Measurements from ENCODE around the gene DPH1.

GRCh38 chr17:2093349-2093748 lies 63.4 kb downstream of the DPH1 start:
- TF ChIP-seq ZNF274 (IDR thresholded peaks at IDR 0.05; ENCODE audit: low read depth, low read length) (no peak), YY1 (IDR thresholded peaks at IDR 0.05; ENCODE audit: insufficient read depth, insufficient read length) (no peak), SUZ12 (IDR thresholded peaks at IDR 0.05; ENCODE audit: extremely low read depth, insufficient read depth, insufficient read length) (no peak)
